ENCODE results near the gene MAP2K6. TPM values are rescaled to one million over a fixed set of nuclear protein-coding genes. Genes with fewer than 3 reads are reported as not detected.
A peak's percentile ranks its signal among the peaks of the same experiment; 100 is the strongest.

MAP2K6 gene
- total RNA-seq, 1 experiment from 2014 or later, result 17.7 TPM

- H2BK20ac ChIP-seq (ENCODE audit: low read depth, low read length, poor library complexity, severe bottlenecking), result no peak overlapping the region
- H2BK12ac ChIP-seq (ENCODE audit: insufficient read length, low read depth, low read length), result no peak overlapping the region
- no peaks in the 10 kb centered on the region for H3K79me1 ChIP-seq (ENCODE audit: insufficient read depth, low read depth, low read length, poor library complexity, severe bottlenecking)
- no peak overlapping the region for H3K9ac ChIP-seq (ENCODE audit: extremely low read depth, insufficient read length, low read length)
- H3K27ac ChIP-seq (ENCODE audit: insufficient read length, low read depth, low read length), result no peak overlapping the region
- no peak overlapping the region for H3K14ac ChIP-seq (ENCODE audit: insufficient read depth, low read length)
- H3K4me2 ChIP-seq (ENCODE audit: insufficient read depth, insufficient read length, low read length), result no peak overlapping the region
- H2BK15ac ChIP-seq (ENCODE audit: low read depth, low read length), result no peak overlapping the region
- peaks cover 12 to 33% (median 12%) of the 10 kb centered on the region in 3 experiments; a peak in 5 of 7 replicates for H3K36me3 Mint-ChIP-seq (ENCODE audit: insufficient read depth in 1 of 3, low read depth in 3 of 3)
- no peak overlapping the region for H2AK5ac ChIP-seq (ENCODE audit: insufficient read length, low read length)
- no peak overlapping the region for H3K18ac ChIP-seq (ENCODE audit: insufficient read length, low read depth, low read length)
- H2BK5ac ChIP-seq (ENCODE audit: insufficient read length, low read length), result no peak overlapping the region
- no peak overlapping the region for H3T11ph ChIP-seq (ENCODE audit: low read length)
- no peaks in the 10 kb centered on the region for H3K9me3 ChIP-seq (ENCODE audit: control insufficient read depth, low read depth, low read length)
- no peaks in the 10 kb centered on the region for H3K27me3 ChIP-seq (ENCODE audit: insufficient read depth, low read length)
- H2BK120ac ChIP-seq (ENCODE audit: low read depth, low read length, poor library complexity, severe bottlenecking), result no peak overlapping the region
- no peaks in the 10 kb centered on the region for H3K27me3 Mint-ChIP-seq (ENCODE audit: low read depth)
- no peak for DNase-seq
- no peaks in the 10 kb centered on the region for H3K23me2 ChIP-seq (ENCODE audit: insufficient read length, low read depth, low read length, poor library complexity, severe bottlenecking)
- H3K4me3 Mint-ChIP-seq, result no peak overlapping the region
- H3K79me2 ChIP-seq (ENCODE audit: insufficient read depth, low read length), result no peaks in the 10 kb centered on the region
- H3K27ac Mint-ChIP-seq, result peak overlapping the region in 1 of 3 experiments; percentile 68; a peak in 4 of 7 replicates
- H2AFZ ChIP-seq (ENCODE audit: low read length), result no peak overlapping the region
- no peak overlapping the region for H4K5ac ChIP-seq (ENCODE audit: insufficient read length, low read depth, low read length)
- H3K56ac ChIP-seq (ENCODE audit: insufficient read length, low read depth, low read length), result no peak overlapping the region
- H3K23ac ChIP-seq (ENCODE audit: insufficient read length, low read depth, low read length), result no peak overlapping the region
- no peak overlapping the region for H3K4ac ChIP-seq (ENCODE audit: low read depth, low read length)
- H3K4me1 Mint-ChIP-seq, result peaks cover 0 to 6% of the 10 kb centered on the region in 2 experiments; a peak in 2 of 4 replicates
- no peaks in the 10 kb centered on the region for H3K4me1 ChIP-seq (ENCODE audit: insufficient read depth, low read length)
- H4K91ac ChIP-seq (ENCODE audit: insufficient read length, low read depth, low read length), result no peak overlapping the region
- H3K9me3 Mint-ChIP-seq, result no peaks in the 10 kb centered on the region
- TF ChIP-seq CTCF (conservative IDR thresholded peaks at IDR 0.05), result no peak
- no peak overlapping the region for H4K8ac ChIP-seq (replicated peaks; ENCODE audit: insufficient read length, low read depth, low read length)
- no peaks in the 10 kb centered on the region for H4K20me1 ChIP-seq (ENCODE audit: control insufficient read depth, insufficient read depth, insufficient read length)
- WGBS (ENCODE audit: extremely low coverage, insufficient read length, low lambda C conversion rate), result no CpG with 5 or more reads among the region's 4 CpGs
Measured at GRCh38 chr17:69539781-69540319, 125.4 kb downstream of the MAP2K6 start.
